HG02943 (cell line): ENCODE results near the gene NDOR1.

Source experiments
- ATAC-seq: cut with Tn5 transposase; IDR thresholded peaks from one replicate; pipeline ENCODE4 v1.9.1; 2021; ENCODE audit warnings: mild to moderate bottlenecking, low read depth, moderate library complexity; ENCODE audit not compliant: unreplicated experiment

The NDOR1 gene

GRCh38 chr9:137180491-137180890, 25.0 kb upstream of the NDOR1 start:
- no peak for ATAC-seq

- ATAC-seq = no peak
These were observed 23.8 kb upstream of the NDOR1 start for GRCh38 chr9:137181680-137182079.

GRCh38 chr9:137182836-137183235, 22.7 kb upstream of the NDOR1 start:
- no peak for ATAC-seq

GRCh38 chr9:137183980-137184595, 21.4 kb upstream of the NDOR1 start:
- no peak for ATAC-seq

- ATAC-seq = no peak
These were observed 20.4 kb upstream of the NDOR1 start for GRCh38 chr9:137184881-137185660.

GRCh38 chr9:137185921-137186320, 19.6 kb upstream of the NDOR1 start:
- no peak for ATAC-seq

GRCh38 chr9:137186385-137186784, 19.1 kb upstream of the NDOR1 start:
- no peak for ATAC-seq

GRCh38 chr9:137187386-137187785, 18.1 kb upstream of the NDOR1 start:
- no peak for ATAC-seq

- ATAC-seq = no peak
These were observed 17.4 kb upstream of the NDOR1 start for GRCh38 chr9:137188086-137188489.

- ATAC-seq = peak; percentile 63
These were observed 16.8 kb upstream of the NDOR1 start, which contains the start of the genes ANAPC2 and SSNA1 for GRCh38 chr9:137188490-137189296. TSS of gene ANAPC2 (minus strand) at chr9:137188560. CDS start at chr9:137188532, 28 bp downstream. TSS of gene SSNA1 (plus strand) at chr9:137188676. CDS start at chr9:137188727, 51 bp downstream.

GRCh38 chr9:137189297-137190295, 15.9 kb upstream of the NDOR1 start:
- no peak for ATAC-seq

- no peak for ATAC-seq
These were observed 15.1 kb upstream of the NDOR1 start for GRCh38 chr9:137190315-137190856.

GRCh38 chr9:137191245-137191644, 14.3 kb upstream of the NDOR1 start:
- no peak for ATAC-seq

GRCh38 chr9:137191691-137192447, 13.6 kb upstream of the NDOR1 start:
- no peak for ATAC-seq

- ATAC-seq = no peak
These were observed 13.1 kb upstream of the NDOR1 start for GRCh38 chr9:137192448-137192780.

- no peak for ATAC-seq
These were observed 12.6 kb upstream of the NDOR1 start for GRCh38 chr9:137192859-137193258.

- ATAC-seq = no peak
These were observed 11.7 kb upstream of the NDOR1 start for GRCh38 chr9:137193771-137194170.

GRCh38 chr9:137194388-137194787, 11.1 kb upstream of the NDOR1 start:
- ATAC-seq = no peak

GRCh38 chr9:137194909-137195308, 10.6 kb upstream of the NDOR1 start:
- no peak for ATAC-seq
